ENCODE data around the gene CLEC18B. TPM values are rescaled to one million over a fixed set of nuclear protein-coding genes. Genes with fewer than 3 reads are reported as not detected.
"Not testable (repeated sequence)": the region's sequence is repeated elsewhere in the genome, so short reads cannot be mapped to it uniquely, and the experiment has no call there.

CLEC18B gene
- total RNA-seq, 2 donors from 2014 or later, result 1.2 to 2.0 TPM

DNA sequence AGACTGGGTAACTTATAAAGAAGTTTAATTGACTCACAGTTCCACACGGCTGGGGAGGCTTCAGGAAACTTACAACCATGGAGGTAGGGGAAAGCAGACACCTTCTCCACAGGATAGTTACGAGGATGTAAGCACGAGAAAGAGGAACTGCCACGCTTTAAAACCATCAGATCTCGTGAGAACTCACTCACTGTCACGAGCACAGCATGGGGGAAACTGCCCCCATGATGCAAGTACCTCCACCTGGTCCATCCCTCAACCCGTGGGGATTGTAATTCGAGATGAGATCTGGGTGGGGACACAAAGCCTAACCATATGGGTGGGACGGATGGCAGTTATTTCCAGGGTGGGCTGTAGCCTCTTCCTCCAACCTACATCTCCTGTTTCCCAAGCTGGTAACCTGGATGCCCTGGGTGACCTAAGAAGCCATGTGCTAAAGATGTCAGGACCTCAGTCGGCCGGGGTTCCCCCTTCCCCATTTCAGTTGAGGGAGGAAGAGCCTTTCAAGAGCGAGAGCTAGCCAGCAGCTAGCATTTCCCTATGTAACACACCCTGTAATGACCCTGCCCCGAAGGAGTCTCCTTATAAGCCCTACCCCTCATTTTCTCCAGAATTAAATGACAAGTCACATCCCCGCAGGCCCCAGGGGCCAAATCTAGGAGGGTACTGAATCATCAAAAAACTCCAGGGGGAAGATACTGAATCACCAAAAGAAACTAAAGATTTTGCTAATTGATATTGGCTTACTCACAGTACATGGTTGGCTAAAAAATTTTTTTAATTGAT is 16.9 kb downstream of the CLEC18B start:
- ATAC-seq (replicated peaks); H3K4me3 Mint-ChIP-seq; H3K36me3 Mint-ChIP-seq (ENCODE audit: low read depth); H3K27me3 Mint-ChIP-seq; H3K9me3 Mint-ChIP-seq; H3K4me1 Mint-ChIP-seq; H3K27ac Mint-ChIP-seq: not testable (repeated sequence)

DNA sequence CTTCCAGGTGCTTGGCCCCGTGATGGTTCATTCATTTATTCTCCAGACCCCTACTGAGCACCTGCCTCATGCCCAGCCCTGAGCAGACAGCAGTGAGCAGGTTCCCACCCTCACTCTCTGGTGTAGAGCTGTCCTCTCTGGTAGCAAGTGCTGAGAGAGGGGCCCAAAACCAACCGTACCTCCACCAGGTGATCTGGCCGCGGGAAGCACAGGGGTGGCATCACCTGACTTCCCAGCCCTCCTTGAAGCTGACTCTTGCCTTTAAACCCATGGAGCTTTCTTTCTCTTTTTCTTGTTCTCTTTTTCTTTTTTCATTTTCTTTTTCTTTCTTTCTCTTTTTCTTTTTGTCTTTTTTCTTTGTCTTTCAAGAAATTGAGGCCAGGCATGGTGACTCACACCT is 21.0 kb downstream of the CLEC18B start:
- H3K27me3 Mint-ChIP-seq; H3K4me1 Mint-ChIP-seq; ATAC-seq (replicated peaks); H3K4me3 Mint-ChIP-seq; H3K36me3 Mint-ChIP-seq (ENCODE audit: low read depth); H3K9me3 Mint-ChIP-seq; H3K27ac Mint-ChIP-seq: not testable (repeated sequence)

DNA sequence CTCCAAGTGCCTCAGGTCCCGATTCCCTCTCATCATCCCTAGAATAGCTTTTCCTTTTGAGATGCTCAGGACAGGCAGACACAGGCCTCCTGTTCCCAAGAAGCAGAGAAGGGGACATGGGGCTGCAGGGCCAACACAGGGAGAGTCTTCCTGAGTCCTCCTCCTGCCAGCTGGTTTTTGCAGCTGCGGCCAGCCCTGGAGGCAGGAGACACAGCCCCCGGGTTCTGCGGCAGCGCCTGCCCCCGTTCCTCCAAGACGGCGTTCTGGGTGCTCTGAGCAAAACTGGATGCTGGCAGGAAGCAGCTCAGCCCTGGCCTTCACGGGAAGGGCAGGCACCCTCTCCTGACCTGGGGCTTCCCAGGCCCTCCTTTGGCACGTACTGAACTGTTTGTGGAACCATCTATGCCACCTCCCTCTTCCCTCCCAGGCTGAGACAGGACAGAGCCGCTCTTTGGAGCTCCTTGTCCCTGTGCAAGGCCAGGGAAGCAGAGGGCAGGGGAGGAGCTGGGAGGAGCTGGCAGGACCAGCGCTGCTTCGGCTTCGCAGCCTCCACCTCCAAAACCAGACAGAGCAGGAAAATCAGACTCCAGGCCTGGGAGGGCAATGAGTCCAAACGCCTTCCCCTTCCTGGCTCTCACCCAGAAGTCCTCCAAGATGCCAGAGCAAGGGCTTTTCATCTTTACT is 22.9 kb downstream of the CLEC18B start:
- H3K27me3 Mint-ChIP-seq; H3K4me3 Mint-ChIP-seq; H3K4me1 Mint-ChIP-seq; H3K36me3 Mint-ChIP-seq (ENCODE audit: low read depth); H3K9me3 Mint-ChIP-seq; H3K27ac Mint-ChIP-seq: not testable (repeated sequence)
- ATAC-seq (replicated peaks), result peak; percentile 35

GRCh38 chr16:74396521-74397017 is 24.7 kb downstream of the CLEC18B start:
- H3K36me3 Mint-ChIP-seq (ENCODE audit: low read depth); H3K27ac Mint-ChIP-seq; H3K27me3 Mint-ChIP-seq; H3K4me1 Mint-ChIP-seq; H3K4me3 Mint-ChIP-seq; H3K9me3 Mint-ChIP-seq: not testable (repeated sequence)
- peak; percentile 19 for ATAC-seq (replicated peaks)

GRCh38 chr16:74394604-74395003 is 26.7 kb downstream of the CLEC18B start:
- not testable (repeated sequence) for H3K36me3 Mint-ChIP-seq (ENCODE audit: low read depth); H3K27me3 Mint-ChIP-seq; H3K4me1 Mint-ChIP-seq; H3K27ac Mint-ChIP-seq; ATAC-seq (replicated peaks); H3K4me3 Mint-ChIP-seq; H3K9me3 Mint-ChIP-seq

DNA sequence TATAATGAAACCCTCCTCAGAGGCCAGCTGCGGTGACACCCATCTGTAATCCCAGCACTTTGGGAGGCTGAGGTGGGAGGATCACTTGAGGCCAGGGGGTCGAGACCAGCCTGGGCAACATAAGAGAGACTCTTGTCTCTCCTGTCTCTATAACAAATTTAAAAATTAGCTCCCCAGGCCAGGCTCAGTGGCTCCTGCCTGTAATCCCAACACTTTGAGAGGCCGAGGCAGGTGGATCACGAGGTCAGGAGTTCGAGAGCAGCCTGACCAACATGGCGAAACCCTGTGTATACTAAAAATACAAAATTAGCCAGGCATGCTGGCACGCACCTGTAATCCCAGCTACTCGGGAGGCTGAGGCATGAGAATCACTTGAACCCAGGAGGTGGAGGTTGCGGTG is 27.1 kb downstream of the CLEC18B start:
- ATAC-seq (replicated peaks); H3K36me3 Mint-ChIP-seq (ENCODE audit: low read depth); H3K4me1 Mint-ChIP-seq; H3K27me3 Mint-ChIP-seq; H3K27ac Mint-ChIP-seq; H3K4me3 Mint-ChIP-seq; H3K9me3 Mint-ChIP-seq: not testable (repeated sequence)

- H3K4me3 Mint-ChIP-seq; H3K27ac Mint-ChIP-seq; ATAC-seq (replicated peaks); H3K36me3 Mint-ChIP-seq (ENCODE audit: low read depth); H3K9me3 Mint-ChIP-seq; H3K27me3 Mint-ChIP-seq; H3K4me1 Mint-ChIP-seq: not testable (repeated sequence)
Observed at GRCh38 chr16:74391454-74392050, 29.7 kb downstream of the CLEC18B start.

GRCh38 chr16:74382339-74383034 is 38.8 kb downstream of the CLEC18B start:
- H3K4me3 Mint-ChIP-seq; H3K9me3 Mint-ChIP-seq; H3K4me1 Mint-ChIP-seq; ATAC-seq (replicated peaks); H3K27me3 Mint-ChIP-seq; H3K36me3 Mint-ChIP-seq (ENCODE audit: low read depth); H3K27ac Mint-ChIP-seq: not testable (repeated sequence)

DNA sequence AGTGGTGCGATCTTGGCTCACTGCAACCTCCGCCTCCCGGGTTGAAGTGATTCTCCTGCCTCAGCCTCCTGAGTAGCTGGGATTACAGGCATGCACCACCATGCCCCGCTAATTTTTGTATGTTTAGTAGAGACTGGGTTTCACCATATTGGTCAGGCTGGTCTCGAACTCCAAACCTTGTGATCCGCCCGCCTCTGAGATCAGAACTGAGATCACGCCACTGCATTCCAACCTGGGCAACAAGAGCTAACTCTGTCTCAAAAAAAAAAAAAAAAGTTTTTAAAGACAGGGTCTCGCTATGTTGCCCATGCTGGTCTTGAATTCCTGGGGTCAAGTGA is 47.5 kb downstream of the CLEC18B start:
- not testable (repeated sequence) for H3K9me3 Mint-ChIP-seq; H3K4me3 Mint-ChIP-seq; H3K27ac Mint-ChIP-seq; H3K27me3 Mint-ChIP-seq; H3K4me1 Mint-ChIP-seq; H3K36me3 Mint-ChIP-seq (ENCODE audit: low read depth); ATAC-seq (replicated peaks)

GRCh38 chr16:74372953-74373846 is 48.1 kb downstream of the CLEC18B start:
- ATAC-seq (replicated peaks), result no peak
- Mint-ChIP-seq H3K27me3 (no peaks in the 10 kb centered on the region), H3K36me3 (ENCODE audit: low read depth) (no peaks in the 10 kb centered on the region), H3K4me1 (no peaks in the 10 kb centered on the region), H3K9me3 (no peaks in the 10 kb centered on the region), H3K4me3 (no peak overlapping the region), H3K27ac (no peak overlapping the region)

DNA sequence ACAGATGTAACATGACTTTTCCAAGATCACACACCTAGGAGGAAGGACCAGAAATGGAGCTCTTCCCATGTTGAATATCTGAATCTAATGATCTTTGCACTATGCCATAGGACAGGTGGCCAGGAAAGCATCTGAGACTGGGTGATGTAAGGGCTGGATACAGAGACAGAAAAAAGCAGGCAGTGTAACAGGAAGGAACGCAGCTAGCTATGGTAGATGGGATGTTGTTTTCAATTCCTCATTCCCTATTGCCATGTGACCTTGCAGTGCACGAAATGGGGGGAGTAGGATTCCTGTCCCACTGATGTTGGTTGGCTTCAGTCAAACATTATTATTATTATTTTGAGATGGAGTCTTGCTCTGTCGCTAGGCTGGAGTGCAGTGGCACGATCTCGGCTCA is 48.9 kb downstream of the CLEC18B start:
- Mint-ChIP-seq H3K4me3 (no peak overlapping the region), H3K4me1 (no peaks in the 10 kb centered on the region), H3K27me3 (no peaks in the 10 kb centered on the region), H3K36me3 (ENCODE audit: low read depth) (peaks cover 3% of the 10 kb centered on the region), H3K9me3 (no peaks in the 10 kb centered on the region), H3K27ac (no peak overlapping the region)
- ATAC-seq (replicated peaks), result no peak

DNA sequence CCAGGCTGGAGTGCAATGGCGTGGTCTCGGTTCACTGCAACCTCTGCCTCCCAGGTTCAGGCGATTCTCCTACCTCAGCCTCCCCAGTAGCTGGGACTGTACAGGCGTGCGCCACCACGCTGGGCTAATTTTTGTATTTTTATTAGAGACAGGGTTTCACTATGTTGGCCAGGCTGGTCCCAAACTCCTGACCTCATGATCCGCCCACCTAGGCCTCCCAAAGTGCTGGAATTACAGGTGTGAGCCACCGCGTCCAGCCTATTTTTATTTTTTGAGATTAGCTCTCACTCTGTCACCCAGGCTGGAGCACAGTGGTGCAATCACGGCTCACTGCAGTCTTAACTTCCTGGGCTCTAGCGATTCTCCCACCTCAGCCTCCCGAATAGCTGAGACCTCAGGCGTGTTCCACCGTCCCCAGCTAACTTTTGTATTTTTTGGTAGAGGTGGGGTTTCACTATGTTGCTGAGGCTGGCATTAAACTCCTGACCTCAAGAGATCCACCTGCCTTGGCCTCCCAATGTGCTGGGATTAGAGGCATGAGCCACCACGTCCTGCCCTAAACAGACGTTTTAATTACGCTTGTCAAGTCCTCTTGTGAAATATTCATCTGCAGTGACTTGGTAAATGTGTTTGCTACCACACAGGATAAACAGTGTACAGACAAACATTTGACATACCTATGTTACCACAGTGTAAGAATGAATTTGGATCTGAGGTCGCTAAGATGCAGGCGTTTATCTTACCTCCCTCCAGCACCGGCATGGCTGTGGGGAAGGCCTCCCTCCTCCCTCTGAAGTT is 50.7 kb downstream of the CLEC18B start:
- not testable (repeated sequence) for H3K27ac Mint-ChIP-seq; H3K36me3 Mint-ChIP-seq (ENCODE audit: low read depth); H3K9me3 Mint-ChIP-seq; H3K4me3 Mint-ChIP-seq; ATAC-seq (replicated peaks); H3K4me1 Mint-ChIP-seq; H3K27me3 Mint-ChIP-seq

DNA sequence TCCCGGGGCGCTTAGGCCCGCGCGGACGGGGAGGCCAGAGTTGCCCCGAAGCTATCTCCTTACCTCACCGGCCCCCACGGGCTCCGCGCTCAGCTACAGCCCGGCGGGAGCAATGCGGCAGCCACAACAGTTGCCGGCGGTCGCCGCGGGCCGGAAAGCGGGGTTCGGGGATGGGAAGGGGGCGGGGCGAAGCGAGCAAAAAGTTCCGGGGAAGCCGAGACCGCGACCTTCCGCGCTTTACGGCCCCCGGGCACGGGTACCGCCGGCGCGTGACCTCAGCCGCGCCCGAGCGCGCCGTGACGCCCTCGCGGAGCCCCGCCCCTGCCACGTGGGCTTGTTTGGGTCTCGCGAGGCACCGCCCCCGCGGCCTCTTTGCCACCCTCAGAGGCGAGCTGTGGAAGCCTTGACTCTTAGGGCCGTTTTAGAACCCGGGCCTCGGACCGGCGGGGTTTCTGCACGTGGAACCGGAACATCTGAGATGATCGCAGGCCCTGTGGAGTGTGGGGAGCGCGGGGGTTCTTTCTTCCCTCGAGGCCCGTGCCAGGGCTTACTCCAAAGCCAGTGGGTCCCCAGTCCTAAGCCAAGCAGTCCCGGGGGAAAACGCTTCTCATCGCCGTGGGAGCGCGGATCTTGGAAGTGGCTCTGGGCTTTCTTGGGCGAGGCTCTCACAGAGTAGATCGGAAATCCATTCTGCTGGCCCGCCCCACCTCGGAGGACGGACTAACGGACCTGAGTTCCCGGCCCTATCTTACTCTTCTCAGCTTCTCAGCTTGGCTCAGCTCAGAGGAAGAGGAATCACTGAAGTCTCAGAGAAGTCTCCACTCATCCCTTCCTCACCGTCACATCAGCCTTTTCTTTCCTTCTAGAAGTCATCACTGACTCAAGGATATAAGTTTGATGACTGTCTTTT is 53.0 kb downstream of the CLEC18B start:
- H3K4me1 Mint-ChIP-seq; H3K27me3 Mint-ChIP-seq; H3K9me3 Mint-ChIP-seq; H3K36me3 Mint-ChIP-seq (ENCODE audit: low read depth): not testable (repeated sequence)
- H3K4me3 Mint-ChIP-seq, result peak overlapping the region; percentile 96
- H3K27ac Mint-ChIP-seq, result peak overlapping the region; percentile 94
- ATAC-seq (replicated peaks), result peak; percentile 95

Data from activated T-helper 17 cell treated with anti-CD3 and anti-CD28 coated beads, Interleukin-2, amount 50 U/mL, for 72 hours (primary cell).